Neural crest cell (in vitro differentiated cells): ENCODE results near the gene MAGOH. TPM values are rescaled to one million over a fixed set of nuclear protein-coding genes. Genes with fewer than 3 reads are reported as not detected.

Experiments
- DNase-seq: peaks from one replicate; pipeline ENCODE4 v3.0.0; 2021; ENCODE audit warnings: low read depth, mixed read lengths, low spot score
- H3K27ac Mint-ChIP-seq: one replicate; pipeline ENCODE4 v1.8.0; 2021; ENCODE audit warnings: mild to moderate bottlenecking, mixed read lengths; ENCODE audit not compliant: unreplicated experiment
- H3K27me3 Mint-ChIP-seq: 2 replicates; pipeline ENCODE4 v1.8.0; 2021; ENCODE audit warnings: low read depth, mild to moderate bottlenecking, mixed read lengths
- H3K36me3 Mint-ChIP-seq: 2 replicates; pipeline ENCODE4 v1.8.0; 2021; ENCODE audit warnings: low read depth, mild to moderate bottlenecking, mixed read lengths
- H3K4me1 Mint-ChIP-seq: 2 replicates; pipeline ENCODE4 v1.8.0; 2021; ENCODE audit warnings: mixed read lengths
- H3K4me3 Mint-ChIP-seq: one replicate; pipeline ENCODE4 v1.8.0; 2021; ENCODE audit warnings: mild to moderate bottlenecking, mixed read lengths
- H3K9me3 Mint-ChIP-seq: 2 replicates; pipeline ENCODE4 v1.8.0; 2021; ENCODE audit warnings: mixed read lengths
- total RNA-seq: library from RNA; stranded (reverse); gene quantifications from 2 replicates; pipeline ENCODE4 v1.2.1, GENCODE V29; 2021
- TF ChIP-seq, protein P1 (sequence below): fragments of 200-600 bp; sonication (generic); conservative IDR thresholded peaks from 2 replicates; pipeline ENCODE4 v1.5.0; 2021; ENCODE audit warnings: antibody characterized with exemption, mild to moderate bottlenecking

Gene MAGOH
- total RNA-seq, 1 donor from 2014 or later = 76.6 TPM

DNA sequence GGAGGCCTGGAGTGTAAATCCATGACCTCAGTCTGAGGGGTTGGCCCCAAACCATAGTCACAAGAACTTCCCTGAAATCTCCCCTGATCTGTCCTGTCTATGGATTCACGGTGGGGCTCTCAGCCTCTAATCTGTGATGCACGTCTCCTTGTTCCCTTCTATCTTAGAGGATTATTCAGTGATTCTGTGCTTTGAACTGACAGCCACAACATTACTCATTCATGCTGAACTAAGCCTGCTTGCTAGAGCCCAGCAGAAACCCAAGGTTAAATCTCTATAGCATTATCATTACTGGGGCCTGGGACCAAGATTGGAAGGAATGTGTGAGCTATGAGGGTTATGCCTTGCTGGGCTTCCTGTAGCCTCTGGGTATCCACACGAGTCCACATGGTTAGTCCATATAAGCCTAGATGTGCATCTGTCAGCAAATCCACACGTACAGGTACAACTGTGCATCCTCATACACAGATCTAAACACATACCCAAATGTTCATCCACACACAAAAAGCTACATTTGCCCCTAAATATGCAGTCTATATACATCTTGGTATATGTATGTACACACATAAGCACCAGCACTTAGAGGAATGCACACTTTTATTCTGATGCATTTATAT is 22.4 kb upstream of the MAGOH start:
- Mint-ChIP-seq H3K9me3 (no peaks in the 10 kb centered on the region), H3K4me1 (no peaks in the 10 kb centered on the region), H3K27ac (no peak overlapping the region), H3K27me3 (no peaks in the 10 kb centered on the region), H3K4me3 (no peak overlapping the region), H3K36me3 (peaks cover 11% of the 10 kb centered on the region)
- TF ChIP-seq, protein P1, sequence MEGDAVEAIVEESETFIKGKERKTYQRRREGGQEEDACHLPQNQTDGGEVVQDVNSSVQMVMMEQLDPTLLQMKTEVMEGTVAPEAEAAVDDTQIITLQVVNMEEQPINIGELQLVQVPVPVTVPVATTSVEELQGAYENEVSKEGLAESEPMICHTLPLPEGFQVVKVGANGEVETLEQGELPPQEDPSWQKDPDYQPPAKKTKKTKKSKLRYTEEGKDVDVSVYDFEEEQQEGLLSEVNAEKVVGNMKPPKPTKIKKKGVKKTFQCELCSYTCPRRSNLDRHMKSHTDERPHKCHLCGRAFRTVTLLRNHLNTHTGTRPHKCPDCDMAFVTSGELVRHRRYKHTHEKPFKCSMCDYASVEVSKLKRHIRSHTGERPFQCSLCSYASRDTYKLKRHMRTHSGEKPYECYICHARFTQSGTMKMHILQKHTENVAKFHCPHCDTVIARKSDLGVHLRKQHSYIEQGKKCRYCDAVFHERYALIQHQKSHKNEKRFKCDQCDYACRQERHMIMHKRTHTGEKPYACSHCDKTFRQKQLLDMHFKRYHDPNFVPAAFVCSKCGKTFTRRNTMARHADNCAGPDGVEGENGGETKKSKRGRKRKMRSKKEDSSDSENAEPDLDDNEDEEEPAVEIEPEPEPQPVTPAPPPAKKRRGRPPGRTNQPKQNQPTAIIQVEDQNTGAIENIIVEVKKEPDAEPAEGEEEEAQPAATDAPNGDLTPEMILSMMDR = no peak
- DNase-seq = no peak

DNA sequence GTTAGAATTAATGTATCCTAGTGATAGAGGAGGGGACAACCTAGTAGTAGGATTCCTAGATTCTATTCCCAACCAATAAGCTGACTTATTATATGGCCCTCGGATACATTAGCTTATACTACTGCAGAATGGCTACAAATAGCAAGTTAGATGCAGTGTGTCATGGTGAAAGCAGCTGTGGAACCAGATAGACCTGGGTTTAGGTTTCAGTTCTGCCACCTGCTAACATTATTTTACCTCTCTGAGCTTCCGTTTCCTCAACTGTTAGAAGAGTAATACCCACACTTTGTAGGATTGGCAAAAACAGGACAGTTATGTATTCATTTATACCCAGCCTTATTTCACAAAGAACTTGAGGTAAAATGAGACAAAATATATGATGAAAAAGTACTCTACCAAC is 21.6 kb upstream of the MAGOH start:
- H3K4me1 Mint-ChIP-seq = no peaks in the 10 kb centered on the region
- no peaks in the 10 kb centered on the region for H3K27me3 Mint-ChIP-seq

DNA sequence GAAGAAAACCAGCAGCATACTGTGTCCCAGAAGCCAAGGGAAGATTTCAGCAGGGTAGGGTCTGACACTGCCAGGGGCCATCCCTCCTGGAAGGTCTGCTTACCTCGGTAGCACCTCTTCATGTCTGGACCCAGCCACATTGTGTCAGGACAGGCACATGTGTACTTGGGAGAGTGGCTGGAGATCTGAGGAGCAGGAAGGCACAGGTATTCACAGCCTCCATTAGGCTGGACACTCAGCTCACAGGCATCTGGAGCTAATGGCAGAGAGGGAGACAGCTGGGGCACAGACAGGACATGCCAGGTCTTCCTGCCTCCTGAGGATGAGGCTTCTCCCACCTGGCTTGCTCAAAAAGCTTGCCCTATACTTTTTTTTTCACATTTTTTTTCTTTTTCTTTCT is 19.9 kb upstream of the MAGOH start:
- no peak overlapping the region for H3K4me3 Mint-ChIP-seq
- no peak for DNase-seq

More for the DNA sequence above, 21.6 kb upstream of the MAGOH start:
- no peak for DNase-seq
- Mint-ChIP-seq H3K9me3 (no peaks in the 10 kb centered on the region), H3K36me3 (peaks cover 5% of the 10 kb centered on the region), H3K4me3 (no peak overlapping the region), H3K27ac (no peak overlapping the region)
- TF ChIP-seq, protein P1 = no peak

DNA sequence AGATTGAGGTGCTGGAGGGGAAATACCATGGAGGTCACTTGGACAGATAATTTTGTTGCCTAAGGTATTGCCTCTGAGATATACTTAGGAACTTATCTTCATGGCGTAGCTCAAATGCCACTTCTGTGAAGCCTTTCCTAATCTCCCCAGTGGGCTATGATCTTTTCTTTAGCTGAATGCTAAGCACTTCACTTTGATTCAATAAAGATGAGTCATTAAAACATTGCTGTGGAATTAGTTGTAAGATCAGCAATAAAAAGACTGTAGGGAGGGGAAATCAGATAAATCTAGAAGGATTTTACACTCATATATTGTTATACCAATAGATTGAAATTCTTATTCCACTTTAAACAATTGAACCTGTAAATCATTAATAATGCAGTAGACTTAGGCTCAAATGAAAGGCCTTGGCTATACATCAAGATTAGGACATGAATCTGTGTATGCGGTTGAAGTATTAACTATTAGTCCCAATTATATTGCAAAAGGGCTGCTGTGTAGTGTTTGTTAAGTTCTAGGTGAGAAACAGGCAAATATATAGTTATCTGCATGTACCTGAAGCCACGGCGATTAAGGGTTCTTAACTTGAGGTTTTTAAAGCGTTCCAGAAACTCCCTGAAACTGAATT is 19.2 kb upstream of the MAGOH start:
- Mint-ChIP-seq H3K4me3 (no peak overlapping the region), H3K27ac (no peak overlapping the region), H3K9me3 (no peaks in the 10 kb centered on the region), H3K36me3 (peaks cover 7% of the 10 kb centered on the region), H3K27me3 (no peaks in the 10 kb centered on the region), H3K4me1 (no peaks in the 10 kb centered on the region)
- TF ChIP-seq, protein P1 = no peak
- DNase-seq = no peak

More for the DNA sequence above, 19.9 kb upstream of the MAGOH start:
- TF ChIP-seq, protein P1 = no peak
- H3K27ac Mint-ChIP-seq = no peak overlapping the region
- no peaks in the 10 kb centered on the region for H3K4me1 Mint-ChIP-seq
- peaks cover 7% of the 10 kb centered on the region for H3K36me3 Mint-ChIP-seq
- no peaks in the 10 kb centered on the region for H3K27me3 Mint-ChIP-seq
- no peaks in the 10 kb centered on the region for H3K9me3 Mint-ChIP-seq

DNA sequence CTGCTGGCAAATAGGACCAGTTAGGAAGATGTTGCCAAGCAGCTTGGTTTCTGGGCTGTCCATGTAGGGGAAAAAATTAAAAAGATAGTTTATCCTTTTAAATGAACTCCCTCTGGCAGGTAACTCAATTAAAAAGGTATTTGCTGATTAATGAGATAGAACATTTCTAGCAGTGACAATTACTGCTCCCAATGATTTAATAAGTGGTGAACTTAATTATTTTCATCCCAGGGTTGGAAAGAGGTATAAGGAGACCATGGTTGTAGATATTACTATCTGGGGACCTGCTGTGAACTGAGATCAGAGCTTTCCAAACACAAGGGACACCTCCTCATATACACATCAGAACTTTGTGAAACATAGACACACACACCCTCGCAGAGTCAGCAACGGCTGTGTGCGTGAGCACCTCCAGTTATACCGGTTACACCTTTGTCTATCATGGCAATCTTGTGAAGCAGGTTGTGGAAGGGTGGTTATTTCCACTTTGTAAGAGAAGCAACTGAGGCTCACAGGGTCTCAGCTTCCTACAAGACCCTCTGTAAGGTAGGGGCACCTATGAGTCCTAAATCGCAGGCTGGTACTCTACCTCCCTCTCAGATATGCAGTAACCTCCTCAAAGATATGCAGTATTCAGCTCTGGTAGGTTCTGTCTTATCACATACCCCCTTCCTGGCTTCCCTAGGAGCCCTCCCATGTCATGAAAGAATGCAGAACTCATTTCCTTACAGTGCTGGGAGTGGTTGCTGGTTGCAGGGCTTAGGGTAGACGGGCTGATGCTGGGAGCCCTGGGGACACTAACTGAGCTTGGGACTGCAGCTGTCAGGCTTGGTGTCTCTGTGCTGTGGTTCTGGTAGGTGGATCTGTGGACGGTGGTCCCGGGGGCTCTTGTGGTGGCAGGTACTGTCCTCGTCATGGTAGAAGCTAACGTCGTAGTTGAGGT is 18.5 kb upstream of the MAGOH start:
- no peaks in the 10 kb centered on the region for H3K4me1 Mint-ChIP-seq
- peaks cover 7% of the 10 kb centered on the region for H3K36me3 Mint-ChIP-seq
- H3K27ac Mint-ChIP-seq = no peak overlapping the region

More for the DNA sequence above, 18.5 kb upstream of the MAGOH start:
- TF ChIP-seq, protein P1 = no peak
- DNase-seq = no peak
- no peaks in the 10 kb centered on the region for H3K9me3 Mint-ChIP-seq
- H3K27me3 Mint-ChIP-seq = no peaks in the 10 kb centered on the region
- H3K4me3 Mint-ChIP-seq = no peak overlapping the region
